ENCODE results near the gene PSMD5.

DNA sequence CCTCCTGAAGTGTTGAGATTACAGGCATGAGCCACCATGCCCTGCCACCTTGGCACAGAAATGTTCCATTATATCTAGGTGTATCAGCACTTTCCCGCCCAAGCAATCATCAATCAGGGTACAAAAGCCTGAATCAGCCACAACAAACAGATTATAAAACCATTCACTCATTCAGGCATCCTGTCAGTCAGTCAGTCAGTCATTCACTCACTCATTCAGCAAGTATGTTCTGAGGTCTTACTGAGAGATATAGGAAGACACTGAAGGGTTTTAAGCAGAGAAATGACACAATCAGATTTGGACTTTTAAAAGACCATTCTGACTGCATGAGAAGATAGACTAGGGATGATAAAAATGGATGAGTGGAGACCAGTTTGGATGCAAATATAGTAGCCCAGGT lies 13.1 kb downstream of the PSMD5 start:
- TF ChIP-seq, protein P1, sequence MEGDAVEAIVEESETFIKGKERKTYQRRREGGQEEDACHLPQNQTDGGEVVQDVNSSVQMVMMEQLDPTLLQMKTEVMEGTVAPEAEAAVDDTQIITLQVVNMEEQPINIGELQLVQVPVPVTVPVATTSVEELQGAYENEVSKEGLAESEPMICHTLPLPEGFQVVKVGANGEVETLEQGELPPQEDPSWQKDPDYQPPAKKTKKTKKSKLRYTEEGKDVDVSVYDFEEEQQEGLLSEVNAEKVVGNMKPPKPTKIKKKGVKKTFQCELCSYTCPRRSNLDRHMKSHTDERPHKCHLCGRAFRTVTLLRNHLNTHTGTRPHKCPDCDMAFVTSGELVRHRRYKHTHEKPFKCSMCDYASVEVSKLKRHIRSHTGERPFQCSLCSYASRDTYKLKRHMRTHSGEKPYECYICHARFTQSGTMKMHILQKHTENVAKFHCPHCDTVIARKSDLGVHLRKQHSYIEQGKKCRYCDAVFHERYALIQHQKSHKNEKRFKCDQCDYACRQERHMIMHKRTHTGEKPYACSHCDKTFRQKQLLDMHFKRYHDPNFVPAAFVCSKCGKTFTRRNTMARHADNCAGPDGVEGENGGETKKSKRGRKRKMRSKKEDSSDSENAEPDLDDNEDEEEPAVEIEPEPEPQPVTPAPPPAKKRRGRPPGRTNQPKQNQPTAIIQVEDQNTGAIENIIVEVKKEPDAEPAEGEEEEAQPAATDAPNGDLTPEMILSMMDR (conservative IDR thresholded peaks at IDR 0.05 in 1 of 2, IDR thresholded peaks at IDR 0.05 in 1 of 2; ENCODE audit: low read depth in 1 of 2, low read length in 2 of 2), result no peak
- no peak for TF ChIP-seq EZH2 (IDR thresholded peaks at IDR 0.05; ENCODE audit: low read length, missing control alignments)

Data from fibroblast of lung (primary cell).